Stimulated activated CD4-positive, alpha-beta T cell treated with anti-CD3 and anti-CD28 coated beads, Interleukin-4, amount 100 ng/mL, for 24 hours (primary cell): ENCODE data around the gene PDCD11.
"Not testable (repeated sequence)": the region's sequence is repeated elsewhere in the genome, so short reads cannot be mapped to it uniquely, and the experiment has no call there.

Experiments
- DNase-seq: peaks from one replicate; pipeline ENCODE4 v3.0.0-alpha.2; 2020

PDCD11 gene

GRCh38 chr10:103396067-103396788, at the start of gene PDCD11, which contains the start of gene ATP5MK:
Gene PDCD11 (plus strand): TSS chr10:103396626. CDS start chr10:103398427, 1,801 bp downstream.
Gene ATP5MK (minus strand): TSS chr10:103396475. CDS start chr10:103392457, 4,018 bp downstream.
- DNase-seq, result peak; percentile 98

GRCh38 chr10:103350175-103350516, 46.3 kb upstream of the PDCD11 start:
- DNase-seq, result no peak

GRCh38 chr10:103350517-103351260, 45.7 kb upstream of the PDCD11 start, which contains the start of gene PCGF6:
Gene PCGF6 (minus strand): TSS chr10:103351140. CDS start chr10:103351066, 74 bp downstream.
- DNase-seq, result peak; percentile 76

- DNase-seq, result no peak
These were observed 43.1 kb upstream of the PDCD11 start for GRCh38 chr10:103353281-103353680.

- not testable (repeated sequence) for DNase-seq
These were observed 41.9 kb upstream of the PDCD11 start for GRCh38 chr10:103354567-103354966.

GRCh38 chr10:103355906-103356599, 40.4 kb upstream of the PDCD11 start:
- no peak for DNase-seq

- not testable (repeated sequence) for DNase-seq
These were observed 36.9 kb upstream of the PDCD11 start for GRCh38 chr10:103359493-103359892.

GRCh38 chr10:103360791-103361190, 35.6 kb upstream of the PDCD11 start:
- DNase-seq, result not testable (repeated sequence)

GRCh38 chr10:103367379-103367781, 29.0 kb upstream of the PDCD11 start:
- DNase-seq, result peak; percentile 5

GRCh38 chr10:103367782-103368518, 28.5 kb upstream of the PDCD11 start, which contains the start of gene TAF5:
Gene TAF5 (plus strand): TSS chr10:103367976. CDS start chr10:103367990, 14 bp downstream.
- DNase-seq, result peak; percentile 91

- DNase-seq, result no peak
These were observed 22.9 kb upstream of the PDCD11 start for GRCh38 chr10:103373544-103373943.

- no peak for DNase-seq
These were observed 22.2 kb upstream of the PDCD11 start for GRCh38 chr10:103374263-103374662.

- no peak for DNase-seq
These were observed 13.7 kb upstream of the PDCD11 start for GRCh38 chr10:103382769-103383168.

GRCh38 chr10:103394180-103394579, 2.2 kb upstream of the PDCD11 start:
- no peak for DNase-seq

GRCh38 chr10:103395754-103396066, 716 bp upstream of the PDCD11 start:
- no peak for DNase-seq

GRCh38 chr10:103396789-103397087, 312 bp downstream of the PDCD11 start:
- DNase-seq, result no peak

GRCh38 chr10:103397191-103397825, 882 bp downstream of the PDCD11 start:
- no peak for DNase-seq

GRCh38 chr10:103413564-103413963, 17.1 kb downstream of the PDCD11 start:
- DNase-seq, result no peak

GRCh38 chr10:103415581-103415980, 19.2 kb downstream of the PDCD11 start:
- DNase-seq, result no peak

GRCh38 chr10:103416436-103417147, 20.2 kb downstream of the PDCD11 start:
- DNase-seq, result peak; percentile 50

- not testable (repeated sequence) for DNase-seq
These were observed 20.7 kb downstream of the PDCD11 start for GRCh38 chr10:103417148-103417469.

- no peak for DNase-seq
These were observed 21.2 kb downstream of the PDCD11 start for GRCh38 chr10:103417601-103418000.
